HG02981 (cell line): ENCODE data around the gene TMC4.

Source experiments
- ATAC-seq: cut with Tn5 transposase; IDR thresholded peaks from one replicate; pipeline ENCODE4 v1.9.1; 2021; ENCODE audit warnings: mild to moderate bottlenecking, moderate library complexity; ENCODE audit not compliant: unreplicated experiment

TMC4 gene

DNA sequence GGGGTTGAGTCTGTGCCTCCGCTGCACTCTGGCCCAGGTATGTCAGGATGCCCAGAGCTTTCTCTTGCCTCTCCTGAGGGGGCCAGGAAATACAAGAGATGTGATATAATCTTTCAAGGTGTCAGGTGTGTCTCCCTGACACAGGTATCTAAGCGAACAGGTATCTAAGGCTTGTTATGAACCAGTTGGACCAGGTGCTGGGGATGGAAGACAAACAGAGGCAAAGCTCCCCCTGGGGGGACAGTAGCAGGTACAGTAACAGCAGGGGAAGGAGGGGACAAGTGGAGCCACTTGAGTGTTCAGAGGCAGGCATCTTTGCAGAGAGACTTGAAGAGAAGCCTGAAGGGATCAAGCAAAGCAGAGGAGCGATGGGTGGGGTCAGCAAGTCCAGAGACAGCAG lies 16.0 kb downstream of the TMC4 start:
- ATAC-seq = no peak

DNA sequence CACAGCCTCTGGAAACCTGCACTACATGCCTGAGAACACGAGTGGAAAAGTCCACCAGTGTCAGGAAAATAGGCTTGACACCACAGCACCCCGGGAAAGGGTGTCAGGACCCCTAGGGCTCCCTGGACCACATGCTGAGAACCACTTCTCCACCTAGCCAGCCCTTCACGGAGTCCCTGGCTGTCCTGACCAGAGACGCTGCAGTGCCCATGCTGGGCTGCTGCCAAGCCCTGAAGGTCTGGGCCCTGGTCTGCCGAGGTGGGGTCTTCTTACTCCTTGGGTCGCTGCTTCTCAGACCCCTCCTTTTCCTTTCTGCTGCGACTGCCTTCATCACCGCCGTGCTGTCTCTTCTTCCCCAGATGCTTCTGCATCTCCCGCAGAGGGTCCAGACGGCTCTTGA lies 16.5 kb downstream of the TMC4 start:
- no peak for ATAC-seq

DNA sequence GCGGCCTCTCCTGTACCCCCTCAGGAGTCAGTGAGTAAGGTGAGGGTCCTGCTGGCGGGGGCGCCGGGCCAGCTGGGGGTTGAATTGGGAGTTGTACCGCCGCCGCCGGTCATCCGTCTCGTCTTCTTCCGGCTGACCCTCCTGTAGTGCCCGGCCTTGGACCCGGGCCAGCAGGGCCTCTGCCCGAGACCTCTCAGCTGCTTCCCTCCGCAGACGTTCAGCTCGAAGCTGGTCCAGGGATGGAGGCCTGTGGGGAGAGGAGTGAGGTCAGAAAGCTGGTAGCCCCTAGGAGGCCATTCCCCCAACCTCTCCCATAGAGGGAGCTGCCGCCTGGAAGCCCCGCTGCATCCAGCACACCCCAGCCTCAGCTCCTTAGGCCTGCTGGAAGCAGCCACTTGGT lies 17.3 kb downstream of the TMC4 start:
- no peak for ATAC-seq

DNA sequence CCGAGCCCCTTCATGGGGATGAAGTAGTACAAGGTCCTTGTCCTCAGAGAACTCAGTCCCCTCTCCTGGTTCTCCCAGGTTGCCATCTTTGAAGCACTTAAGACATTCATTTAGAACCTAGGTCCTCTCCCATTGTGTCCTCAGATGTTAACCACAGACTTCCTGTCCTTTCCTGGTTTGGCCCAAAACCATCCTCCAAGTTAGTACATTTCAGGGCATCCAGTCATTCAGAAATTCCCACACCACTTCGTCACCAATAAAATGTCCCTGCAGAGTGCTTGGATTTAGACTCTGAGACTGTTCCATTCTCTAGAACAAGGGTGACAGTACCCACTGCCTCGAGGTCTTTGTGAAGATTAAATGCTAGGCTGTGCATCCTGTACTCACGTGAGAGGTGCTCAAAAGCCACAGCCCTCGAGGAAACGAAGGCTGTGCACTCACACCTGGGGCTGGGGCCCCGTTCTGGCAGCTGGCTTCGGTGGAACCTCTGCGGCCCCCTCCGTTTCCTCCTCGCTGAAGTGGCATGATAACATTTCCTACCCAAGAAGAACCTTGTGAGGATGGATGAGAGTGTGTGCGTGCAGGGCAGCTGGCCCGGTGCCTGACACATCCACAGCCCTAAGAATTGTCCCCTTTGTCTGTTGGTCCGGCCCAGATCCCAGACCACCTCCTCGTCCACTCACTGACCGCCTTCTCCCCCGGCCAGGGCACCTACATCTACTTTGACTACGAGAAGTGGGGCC lies 18.2 kb downstream of the TMC4 start:
- ATAC-seq = no peak

DNA sequence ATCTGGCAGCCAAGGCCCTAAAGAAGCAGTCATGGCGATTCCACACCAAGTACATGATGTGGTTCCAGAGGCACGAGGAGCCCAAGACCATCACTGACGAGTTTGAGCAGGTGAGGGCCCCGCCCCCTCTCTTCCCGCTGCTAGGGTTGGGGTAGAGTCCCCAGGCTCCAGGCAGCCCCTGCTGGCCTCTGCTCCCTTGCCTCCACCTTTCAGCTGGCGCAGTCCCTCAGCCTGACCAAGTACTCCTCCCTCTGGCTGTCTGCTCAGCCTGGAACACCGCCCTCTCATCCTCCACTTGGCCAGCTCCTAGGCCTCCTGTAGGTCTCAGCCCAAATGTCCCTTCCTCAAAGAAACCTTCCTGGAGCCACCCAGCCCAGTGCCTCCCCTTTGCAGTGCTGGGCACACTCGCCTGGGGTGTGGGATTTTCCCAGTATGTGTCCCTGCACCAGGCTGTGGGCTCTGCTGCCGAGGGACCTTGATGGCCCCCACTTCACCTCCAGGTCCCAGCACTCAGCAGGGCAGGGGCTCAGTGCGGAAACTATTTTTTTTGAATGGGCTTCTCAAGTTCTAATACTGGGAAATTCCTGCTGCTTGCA lies 19.1 kb downstream of the TMC4 start:
- no peak for ATAC-seq

DNA sequence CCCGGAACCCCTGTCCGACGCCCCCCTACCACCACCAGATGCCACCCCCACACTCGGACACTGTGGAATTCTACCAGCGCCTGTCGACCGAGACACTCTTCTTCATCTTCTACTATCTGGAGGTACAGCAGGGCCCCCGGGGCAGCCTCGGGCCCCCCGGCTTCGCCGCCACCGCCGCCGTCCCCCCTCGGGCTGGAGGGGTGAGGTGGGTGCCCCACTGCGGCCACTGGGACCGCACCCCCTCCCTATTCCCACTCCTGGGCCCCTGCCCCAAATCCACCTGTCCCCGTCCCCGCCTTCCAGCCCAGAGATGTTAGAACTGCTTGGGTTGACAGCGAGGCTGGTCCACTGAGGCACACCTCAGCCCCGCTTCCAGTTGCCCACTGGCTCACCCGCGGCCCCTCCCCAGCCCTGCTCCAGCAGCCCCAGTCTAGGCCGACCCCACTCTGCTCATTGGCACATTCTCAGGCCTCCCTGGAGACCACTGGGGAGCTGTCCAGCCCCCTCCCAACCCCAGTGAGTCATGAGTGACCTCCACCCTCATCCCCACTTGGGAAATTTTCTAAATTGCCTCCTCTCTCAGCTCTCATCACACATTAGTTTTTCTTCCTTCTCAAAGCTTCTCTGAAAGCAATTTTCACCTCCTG lies 20.0 kb downstream of the TMC4 start:
- no peak for ATAC-seq

DNA sequence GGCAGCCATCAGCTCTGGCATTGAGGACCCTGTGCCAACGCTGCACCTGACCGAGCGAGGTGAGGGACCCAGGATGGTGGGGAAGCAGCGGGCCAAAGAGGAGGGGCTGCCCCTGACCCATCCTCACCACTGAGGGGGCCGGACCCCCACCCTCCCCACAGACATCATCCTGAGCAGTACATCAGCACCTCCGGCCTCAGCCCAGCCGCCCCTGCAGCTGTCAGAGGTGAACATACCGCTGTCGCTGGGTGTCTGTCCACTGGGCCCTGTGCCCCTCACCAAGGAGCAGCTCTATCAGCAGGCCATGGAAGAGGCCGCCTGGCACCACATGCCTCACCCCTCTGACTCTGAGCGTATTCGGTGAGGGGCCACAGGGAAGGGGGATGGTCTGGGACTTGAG lies 20.7 kb downstream of the TMC4 start:
- no peak for ATAC-seq

DNA sequence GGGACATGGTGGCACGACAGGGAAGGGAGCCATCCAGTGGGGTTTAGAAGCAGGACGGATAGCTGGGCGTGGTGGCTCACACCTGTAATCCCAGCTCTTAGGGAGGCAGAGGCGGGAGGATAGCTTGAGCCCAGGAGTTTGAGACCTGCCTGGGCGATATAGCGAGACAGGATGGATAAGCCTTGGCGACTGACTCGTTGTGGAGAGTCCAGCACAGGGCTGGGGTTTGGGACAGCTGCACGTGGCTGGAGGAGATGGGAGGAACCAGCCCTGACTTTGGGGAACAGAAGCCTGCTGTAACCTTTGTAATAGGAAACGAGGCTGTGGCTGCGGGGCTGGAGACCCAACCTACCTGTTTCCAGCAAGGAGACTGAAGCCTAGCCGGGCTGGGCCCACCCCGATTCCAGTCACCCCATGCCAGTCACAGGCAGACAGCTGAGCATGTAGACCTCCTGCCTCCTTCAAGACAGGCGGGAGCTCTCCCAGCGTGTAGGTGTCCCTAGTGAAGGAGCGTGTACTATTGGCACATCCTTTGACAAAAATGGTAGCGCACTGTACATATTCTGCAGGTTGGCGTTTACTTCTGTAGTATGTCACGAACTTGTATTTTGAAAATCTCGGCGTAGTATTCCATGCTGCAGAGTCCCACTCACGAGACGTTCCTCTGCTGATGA lies 21.5 kb downstream of the TMC4 start:
- ATAC-seq = no peak

DNA sequence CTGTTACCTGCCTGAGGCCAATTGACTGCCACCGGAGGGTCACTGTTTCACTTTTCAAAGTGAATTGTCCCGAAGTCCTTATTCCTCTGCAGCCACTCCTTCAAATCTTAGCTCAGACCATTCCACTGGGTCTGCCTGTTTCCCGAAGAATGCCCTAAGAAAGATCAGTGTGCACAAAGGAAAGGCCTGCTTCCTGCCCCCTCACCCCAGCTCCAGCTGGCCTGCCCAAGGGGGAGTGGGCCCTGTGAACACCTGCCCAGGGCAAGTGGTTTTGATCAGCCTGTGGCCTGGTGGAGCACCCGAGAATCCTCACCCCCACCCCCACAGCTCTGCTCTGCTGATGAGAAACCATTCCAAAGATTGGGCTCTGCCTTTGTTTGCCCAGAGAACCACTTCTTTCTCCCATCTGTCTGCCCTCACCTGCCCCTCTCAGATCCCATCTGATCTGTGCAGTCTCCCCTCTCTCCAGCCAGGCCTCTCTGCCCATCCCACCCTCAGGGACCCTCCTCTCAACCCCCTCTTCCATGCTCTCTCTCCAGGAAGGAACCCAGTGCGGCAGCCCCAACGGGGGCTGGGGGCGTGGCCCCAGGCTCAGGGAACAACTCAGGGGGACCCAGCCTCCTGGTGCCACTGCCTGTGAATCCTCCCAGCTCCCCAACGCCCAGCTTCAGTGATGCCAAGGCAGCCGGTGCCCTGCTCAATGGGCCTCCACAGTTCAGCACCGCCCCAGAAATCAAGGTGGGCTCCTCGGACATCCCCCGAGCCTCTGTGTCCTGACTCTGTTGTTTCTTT lies 23.7 kb downstream of the TMC4 start:
- ATAC-seq = no peak

DNA sequence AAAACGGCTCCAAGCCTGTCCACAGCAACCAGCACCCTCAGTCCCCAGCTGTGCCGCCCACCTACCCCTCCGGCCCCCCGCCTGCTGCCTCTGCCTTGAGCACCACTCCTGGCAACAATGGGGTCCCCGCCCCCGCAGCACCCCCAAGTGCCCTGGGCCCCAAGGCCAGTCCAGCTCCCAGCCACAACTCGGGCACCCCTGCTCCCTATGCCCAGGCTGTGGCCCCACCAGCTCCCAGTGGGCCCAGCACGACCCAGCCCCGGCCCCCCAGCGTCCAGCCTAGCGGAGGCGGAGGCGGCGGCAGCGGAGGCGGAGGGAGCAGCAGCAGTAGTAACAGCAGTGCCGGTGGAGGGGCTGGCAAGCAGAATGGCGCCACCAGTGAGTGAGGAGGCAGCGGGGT lies 24.8 kb downstream of the TMC4 start:
- ATAC-seq = no peak

DNA sequence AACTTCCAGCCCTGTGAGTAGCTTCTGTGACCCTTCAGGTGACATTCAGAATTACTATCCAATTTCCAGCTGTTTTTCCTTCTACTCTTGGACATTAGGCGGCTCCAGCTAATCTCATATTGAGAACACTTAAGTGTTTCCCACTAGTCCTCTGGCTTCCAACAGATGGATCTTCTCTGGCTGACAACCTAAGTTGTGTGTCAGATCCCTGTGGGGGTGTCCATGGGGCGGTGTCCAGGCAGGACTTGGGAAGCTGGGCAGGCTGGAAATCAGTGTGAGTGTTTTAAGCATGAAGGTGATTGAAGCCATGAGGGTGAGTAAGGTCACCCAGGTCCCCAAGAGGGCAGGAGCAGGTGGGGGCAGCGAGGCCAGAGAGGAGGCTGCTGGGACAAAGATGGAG lies 25.3 kb downstream of the TMC4 start:
- ATAC-seq = no peak

DNA sequence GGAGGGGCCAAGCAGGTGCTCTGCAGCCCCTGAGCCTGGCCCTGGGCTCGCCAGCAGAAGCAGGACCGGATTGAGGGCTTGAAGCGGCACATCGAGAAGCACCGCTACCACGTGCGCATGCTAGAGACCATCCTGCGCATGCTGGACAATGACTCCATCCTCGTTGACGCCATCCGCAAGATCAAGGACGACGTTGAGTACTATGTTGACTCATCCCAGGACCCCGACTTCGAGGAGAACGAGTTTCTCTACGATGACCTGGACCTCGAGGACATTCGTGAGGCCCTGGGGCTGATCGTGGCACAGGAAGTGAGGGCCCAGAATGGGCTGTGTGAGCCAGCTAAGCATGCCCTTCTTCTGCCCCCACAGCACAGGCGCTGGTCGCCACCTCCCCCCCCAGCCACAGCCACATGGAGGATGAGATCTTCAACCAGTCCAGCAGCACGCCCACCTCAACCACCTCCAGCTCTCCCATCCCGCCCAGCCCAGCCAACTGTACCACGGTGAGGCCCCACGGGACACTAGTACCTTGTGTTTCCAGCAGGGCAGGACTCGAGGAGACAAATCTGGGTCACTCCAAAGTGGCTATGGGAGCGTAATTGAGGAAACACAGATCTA lies 27.3 kb downstream of the TMC4 start:
- ATAC-seq = no peak

DNA sequence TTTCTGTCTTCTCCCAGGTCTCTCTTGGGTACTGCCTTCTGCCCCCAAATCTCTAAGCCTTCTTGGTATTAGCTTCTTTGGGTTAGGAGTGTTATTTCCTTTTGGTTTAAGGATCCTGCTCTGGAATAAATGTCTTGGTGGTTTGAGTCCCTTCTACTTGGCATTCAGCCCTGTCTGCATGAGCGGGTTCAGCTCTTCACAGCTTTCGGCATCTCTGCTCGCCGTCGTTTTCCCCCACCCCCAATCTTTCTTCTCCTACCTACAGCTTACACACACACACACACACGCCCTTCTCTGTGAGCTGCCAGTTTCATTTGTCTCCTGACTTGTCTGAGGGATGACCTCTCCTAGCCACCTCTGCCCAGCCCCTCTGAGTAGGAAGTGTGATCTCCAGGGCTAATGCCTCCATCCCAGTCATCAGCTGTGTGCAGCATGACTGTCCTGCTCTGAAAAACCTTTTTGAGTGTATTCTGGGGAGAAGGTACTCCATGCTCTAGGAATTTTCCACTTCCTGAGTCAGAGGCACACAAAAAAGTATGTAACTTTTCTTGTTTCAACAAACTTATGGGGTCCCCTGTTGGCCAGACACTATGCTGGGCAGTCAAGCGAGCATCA lies 30.7 kb downstream of the TMC4 start:
- ATAC-seq = no peak

DNA sequence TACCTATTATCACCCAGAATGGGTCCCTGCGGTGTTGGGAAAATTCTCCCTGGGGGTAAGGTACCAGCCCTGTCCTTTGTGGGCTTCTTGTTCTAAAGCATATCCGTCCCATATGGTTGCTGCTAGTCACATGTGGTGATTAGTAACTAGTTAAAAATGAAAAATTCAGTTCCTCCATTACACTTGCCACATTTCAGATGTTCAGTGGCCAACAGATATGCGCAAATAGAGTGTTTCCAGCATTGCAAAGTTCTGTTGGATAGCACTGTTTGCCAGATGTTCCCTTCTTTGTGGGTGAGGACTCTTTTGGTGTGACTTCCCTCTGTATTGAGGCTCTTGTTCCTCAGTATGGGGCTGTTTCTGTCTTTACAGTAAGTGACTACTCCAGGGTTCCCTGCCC lies 31.6 kb downstream of the TMC4 start:
- ATAC-seq = no peak

DNA sequence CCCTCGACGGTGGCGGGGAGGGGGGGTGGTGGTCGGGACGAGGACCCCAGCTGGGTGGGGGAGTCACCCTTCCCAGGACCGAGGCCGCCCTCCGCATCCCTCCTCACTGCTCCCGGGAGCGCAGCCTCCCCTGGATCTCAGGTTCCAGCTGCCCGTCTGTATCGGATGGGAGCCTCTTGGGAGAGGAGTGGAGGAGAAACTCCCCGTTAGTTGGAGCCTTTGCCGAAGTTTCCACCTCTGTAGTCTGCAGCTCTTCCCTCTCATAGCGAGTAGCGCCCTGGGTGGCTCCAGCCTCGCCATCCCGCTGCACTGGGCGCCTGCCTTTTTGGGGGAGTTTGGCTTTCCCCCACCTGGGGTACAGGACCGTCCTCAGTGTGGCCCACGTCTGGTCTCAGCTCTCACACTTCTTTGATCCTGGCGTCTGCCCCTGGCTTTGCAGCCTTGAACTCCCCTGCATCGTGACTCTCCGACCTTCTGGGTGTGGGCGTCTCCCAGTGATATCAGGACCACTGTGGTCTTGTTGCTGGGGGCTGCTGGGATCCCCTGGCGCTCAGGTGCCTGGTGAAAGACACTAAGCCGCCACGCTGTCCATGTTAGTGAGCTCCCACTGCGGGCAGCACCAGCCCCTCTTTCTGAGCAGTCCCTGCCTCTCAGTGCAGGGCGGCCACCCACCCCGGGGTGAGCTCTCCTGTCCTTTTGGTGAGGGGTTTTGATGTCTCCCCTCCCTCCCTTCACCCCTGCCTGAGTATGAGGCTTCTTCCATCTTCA lies 34.3 kb downstream of the TMC4 start:
- no peak for ATAC-seq

DNA sequence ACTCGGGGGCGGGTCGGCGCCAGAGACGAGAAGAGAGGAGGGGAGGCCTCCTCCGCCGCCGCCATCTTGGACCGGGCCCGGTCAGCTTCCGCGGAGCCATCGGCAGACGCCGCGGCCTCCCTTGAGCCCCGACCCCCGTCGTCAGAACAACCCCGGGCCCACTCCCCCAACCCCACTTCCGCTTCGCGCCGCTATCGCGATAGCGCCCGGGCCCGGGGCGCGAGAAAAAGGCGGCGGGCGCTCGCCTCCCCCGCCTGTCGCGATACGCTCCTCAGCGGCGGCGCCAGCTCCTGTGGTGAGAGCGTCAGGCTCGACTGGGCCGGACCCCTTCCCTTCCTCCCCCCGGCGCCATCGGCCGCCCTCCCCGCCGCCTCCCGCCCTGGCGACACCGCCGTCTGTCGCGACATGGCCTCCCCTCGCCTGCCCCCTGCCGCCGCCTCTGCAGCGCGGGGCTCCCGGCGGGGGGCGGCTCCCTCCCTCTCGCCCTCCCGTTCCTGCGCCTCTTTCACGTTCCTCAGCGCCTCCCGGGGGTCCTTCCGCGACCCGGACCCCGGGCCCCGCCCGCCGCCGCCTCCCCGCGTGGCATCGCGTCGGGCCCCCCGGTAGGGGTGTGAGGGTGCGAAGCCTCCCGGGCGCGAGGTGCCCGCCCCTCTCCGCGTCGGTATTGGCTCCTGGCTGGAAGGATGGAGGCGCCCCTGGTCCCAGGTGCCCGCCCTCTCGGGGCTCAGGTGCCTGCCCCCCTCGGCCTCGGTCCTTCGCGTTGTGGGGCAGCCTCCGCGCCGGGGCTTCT lies 35.1 kb downstream of the TMC4 start, which contains the start of gene CNOT3:
Gene CNOT3, plus strand, starts transcription at position 64 of the 790 bp plus-strand sequence. CDS start 5,217 bp downstream, outside the sequence.
- ATAC-seq = no peak

DNA sequence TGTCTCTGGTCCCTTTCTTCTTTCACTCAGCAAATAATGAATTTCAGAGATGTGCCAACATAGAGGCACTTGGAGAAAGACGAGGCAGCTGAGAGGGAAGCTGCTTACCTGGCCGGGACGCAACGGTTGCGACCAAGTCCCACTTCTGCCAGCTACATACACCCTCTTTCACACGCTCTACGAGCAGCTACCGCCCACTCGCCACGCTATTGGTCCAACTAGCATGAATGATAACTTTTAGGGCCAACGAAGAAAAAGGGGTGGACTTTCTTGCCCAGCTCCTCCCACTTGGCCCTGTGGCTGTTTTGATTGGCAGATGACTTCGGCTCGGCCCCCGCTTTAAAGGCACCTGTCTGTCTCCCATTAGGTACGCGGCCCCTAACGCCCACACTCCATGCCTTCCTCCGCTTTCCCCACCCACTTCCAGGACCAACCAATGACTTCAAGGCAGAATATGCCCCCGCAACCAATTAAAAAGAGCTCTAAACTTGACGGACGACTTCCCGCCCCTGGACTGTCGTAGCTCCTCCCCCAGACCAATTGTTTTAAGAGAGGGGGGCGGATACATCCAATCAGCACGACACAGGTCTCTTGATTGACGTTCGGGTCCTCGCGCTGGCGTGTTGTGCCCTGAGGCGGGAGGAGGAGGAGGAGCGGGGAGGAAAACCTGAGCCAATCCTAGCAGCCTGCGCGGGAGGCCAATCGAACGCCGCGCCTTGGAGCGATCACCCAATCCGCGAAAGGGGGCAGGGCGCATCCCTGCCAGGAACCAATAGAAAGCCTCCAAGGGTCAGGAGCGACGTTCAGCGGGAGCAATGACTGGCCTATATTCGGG lies 35.9 kb downstream of the TMC4 start:
- ATAC-seq = peak; percentile 73
